NOMO-1 treated with dmso at 0.1 percent for 144 hours (cell line): Measurements from ENCODE around the gene ZNF174.

Source experiments
- DNase-seq: peaks from one replicate; lab custom pipeline; 2025; ENCODE audit not compliant: unreplicated experiment; lab: John Stamatoyannopoulos, UW

The ZNF174 gene

DNA sequence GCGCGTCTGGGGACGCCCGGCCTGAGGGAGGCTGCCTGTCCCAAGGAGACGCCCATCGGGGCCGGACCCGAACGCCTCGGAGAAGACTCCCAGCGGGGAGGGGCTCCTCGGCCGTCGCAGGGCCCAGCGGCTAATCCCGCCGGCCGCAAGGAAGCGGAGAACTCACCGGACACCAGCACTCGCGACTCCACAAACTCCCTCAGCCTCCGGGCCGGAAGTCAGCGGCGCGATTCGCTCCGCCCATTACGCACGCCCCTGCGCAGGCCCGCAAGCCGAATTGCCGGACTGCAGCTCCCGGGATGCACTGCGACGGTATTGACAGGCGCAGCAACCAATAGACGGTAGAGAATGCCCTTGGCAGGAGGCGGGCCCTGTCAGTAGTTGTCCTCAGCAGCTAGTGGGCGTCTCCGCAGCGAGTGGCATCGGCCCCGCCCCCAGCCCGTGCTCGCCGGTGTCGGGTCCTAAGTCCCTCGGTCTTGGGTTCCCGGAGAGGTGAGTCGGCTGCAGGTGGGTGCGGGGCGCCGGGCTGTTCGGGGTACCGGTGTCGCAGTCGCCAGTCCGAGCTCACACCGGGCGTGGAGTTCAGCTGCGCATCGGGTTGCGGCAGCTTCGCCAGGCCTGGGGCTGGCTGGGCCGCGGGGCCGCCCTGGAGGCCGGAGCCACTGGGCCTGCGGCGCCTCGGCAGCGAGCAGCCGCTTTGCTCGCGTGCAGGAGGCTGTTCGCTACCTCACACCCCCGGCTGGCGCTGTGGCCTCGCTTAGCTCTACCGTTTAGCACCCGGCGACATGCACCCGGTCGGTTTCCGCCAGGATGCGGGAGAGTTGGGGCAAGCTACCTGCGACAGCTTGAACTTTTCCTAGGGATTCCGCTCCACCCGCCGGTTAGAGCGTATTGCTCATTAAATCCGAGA is at the start of gene ZNF174, which contains the start of gene ZSCAN32:
Gene ZNF174 (plus strand): TSS at position 437 of the 910 bp plus-strand sequence. CDS start 790 bp downstream, outside the sequence.
Gene ZSCAN32 (minus strand): TSS at position 226 of the 910 bp plus-strand sequence. CDS start 3,447 bp downstream, outside the sequence.
- peak; percentile 99 for DNase-seq

DNA sequence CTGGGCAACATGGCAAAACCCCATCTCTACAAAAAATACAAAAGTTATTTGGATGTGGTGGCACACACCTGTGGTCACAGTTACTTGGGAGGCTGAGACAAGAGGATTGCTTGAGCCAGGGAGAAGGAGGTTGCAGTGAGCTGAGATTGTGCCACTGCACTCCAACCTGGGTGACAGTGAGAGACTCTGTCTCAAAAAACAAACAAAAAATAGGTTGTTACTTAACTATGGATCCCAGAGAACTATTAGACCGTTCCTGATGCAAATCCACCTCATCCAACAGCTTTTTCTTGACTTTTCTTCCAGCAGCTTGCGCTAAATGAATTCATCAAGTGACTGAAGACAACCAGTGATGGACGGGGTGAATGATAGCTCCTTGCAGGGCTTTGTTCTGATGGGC is 45.4 kb upstream of the ZNF174 start, which contains the start of gene OR2C1:
Gene OR2C1 (plus strand): TSS at position 301 of the 400 bp plus-strand sequence. CDS start 52 bp downstream, at position 353.
- DNase-seq = no peak

DNA sequence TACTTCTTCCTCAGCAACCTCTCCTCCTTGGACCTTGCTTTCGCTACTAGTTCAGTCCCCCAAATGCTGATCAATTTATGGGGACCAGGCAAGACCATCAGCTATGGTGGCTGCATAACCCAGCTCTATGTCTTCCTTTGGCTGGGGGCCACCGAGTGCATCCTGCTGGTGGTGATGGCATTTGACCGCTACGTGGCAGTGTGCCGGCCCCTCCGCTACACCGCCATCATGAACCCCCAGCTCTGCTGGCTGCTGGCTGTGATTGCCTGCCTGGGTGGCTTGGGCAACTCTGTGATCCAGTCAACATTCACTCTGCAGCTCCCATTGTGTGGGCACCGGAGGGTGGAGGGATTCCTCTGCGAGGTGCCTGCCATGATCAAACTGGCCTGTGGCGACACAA is 44.9 kb upstream of the ZNF174 start:
- DNase-seq = no peak

DNA sequence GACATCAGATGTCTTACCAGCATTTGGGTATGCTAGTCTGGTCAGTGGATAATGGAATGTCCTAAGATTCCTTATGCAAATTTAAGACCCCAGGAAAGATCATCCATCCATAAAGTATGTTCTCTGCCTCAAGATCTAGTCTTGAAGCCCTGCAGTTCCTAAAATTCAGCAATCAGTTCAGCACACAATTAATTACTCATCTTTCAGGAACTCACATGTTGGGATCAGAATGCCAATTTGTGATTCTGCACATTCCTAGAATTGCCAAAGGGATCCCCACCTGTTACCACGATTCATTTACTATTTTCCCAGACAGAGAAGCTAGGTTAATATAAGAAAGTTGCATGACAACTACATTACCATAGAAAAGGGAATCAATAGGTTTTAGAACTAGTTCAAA is 42.1 kb upstream of the ZNF174 start:
- DNase-seq = no peak

DNA sequence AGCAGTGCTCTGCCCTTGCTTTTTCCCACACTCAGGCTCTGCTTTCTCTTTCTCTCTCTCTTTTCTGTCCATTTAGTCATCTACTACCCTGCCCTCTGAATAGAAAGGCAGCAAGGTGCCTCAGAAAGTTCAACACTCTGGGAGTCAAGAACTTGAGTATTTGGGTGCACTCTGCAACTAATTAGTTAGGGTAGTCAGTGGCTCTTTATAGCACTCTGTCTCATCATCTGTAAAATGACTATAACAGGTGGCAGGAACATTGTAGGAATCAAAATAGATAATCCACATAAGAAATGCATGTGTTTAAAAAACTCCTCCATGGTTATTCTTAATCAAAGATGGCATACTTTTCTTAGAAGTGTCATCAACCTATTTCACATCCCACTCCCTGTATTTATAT is 38.1 kb upstream of the ZNF174 start:
- DNase-seq = no peak

DNA sequence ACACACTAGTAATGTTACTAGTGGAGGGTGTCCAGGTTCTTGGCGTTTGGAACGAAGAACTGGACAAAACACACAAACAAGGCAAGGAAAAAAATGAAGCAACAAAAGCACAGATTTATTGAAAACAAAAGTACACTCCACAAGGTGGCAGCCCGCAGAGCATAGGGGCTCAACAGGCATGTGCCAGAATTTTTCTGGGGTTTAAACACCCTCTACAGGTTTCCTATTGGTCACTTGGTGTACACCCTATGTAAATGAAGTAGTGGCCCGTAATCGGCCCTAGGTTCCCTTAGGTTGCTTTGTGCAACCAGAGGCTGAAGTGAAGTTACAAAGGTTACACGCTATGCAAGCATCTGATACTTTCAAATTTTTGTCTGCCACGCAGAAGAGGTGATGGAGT is 37.2 kb upstream of the ZNF174 start:
- no peak for DNase-seq

DNA sequence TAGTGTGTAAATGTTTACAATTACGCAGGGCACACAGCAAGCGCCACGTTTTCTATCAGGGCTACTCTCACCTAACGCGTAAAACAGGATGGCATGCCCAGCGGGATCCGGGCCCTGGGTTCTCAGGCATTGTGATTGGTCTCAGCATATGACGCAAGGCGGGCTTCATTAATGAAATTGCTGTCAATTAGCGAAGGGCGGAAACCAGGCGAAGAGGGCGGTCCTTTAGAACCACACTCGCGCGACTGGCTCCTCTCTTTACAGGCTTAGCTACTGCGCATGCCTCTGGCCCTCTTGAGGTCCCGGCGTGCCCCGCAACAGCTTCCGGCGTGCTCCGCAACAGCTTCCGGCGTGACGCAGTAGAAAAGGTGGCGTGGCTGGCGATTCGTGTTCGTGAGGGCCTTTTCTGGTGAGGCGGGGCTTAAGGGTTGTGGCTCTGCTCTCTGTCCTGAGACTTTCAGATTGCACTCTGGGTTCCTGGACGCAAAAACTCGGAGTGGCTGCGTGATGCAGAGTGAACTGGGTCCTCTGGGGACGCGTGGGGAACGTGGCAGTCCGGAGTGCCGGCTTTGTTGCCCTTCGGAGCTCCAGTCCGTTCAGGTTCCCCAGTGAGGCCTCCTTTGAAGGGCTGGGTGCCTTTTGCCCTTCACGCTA is 36.1 kb upstream of the ZNF174 start:
- DNase-seq = peak; percentile 0

DNA sequence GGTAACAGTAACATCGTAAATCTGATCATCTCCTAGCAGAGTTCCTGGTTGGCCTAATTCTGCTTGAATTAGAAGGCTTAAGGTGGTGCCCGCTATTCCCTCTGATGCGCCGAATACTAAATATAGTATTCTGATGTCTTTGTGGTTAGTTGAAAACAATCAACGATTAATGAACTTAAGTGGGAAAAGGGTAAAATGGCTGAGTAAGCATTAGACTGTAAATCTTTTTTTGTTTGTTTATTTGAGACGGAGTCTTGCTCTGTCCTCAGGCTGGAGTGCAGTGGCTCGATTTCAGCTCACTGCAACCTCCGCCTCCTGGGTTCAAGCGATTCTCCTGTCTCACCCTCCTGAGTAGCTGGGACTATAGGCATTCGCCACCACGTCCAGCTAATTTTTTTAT is 31.9 kb upstream of the ZNF174 start:
- no peak for DNase-seq

DNA sequence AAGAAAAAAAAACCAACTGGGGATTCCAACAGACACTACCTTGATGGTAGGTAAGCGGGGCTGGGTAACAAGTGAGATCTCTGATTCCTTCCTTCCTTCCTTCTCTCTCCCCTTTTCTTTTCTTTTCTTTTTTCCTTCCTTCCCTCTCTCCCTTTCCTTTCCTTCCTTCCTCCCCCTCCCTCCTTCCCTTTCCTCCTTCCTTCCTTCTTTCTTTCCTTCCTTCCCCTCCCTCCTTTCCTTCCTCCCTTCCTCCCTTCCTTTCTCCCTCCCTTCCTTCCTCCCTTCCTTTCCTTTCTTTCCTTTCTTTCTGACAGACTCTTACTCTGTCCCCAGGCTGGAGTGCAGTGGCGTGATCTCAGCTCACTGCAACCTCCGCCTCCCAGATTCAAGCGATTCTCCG is 25.3 kb upstream of the ZNF174 start:
- DNase-seq = no peak

DNA sequence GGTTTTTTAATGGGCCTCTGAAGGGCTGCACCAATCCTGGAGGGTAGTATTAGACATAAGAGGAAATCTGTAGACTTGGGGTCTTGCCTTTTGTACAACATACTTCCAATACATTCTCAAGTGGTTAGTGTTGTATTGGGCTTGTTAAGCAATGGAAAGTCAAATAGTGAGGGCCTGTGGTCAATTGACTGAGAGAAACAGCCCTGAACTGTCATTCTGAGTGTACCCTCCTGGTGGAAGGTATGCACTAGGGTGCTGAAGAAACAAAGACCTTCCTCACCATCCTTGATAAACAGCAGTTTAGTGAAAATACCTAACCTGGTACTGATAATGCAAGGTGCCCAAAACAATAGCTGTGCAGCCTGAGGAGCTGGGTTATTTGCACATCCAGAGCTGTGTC is 23.1 kb upstream of the ZNF174 start:
- no peak for DNase-seq

DNA sequence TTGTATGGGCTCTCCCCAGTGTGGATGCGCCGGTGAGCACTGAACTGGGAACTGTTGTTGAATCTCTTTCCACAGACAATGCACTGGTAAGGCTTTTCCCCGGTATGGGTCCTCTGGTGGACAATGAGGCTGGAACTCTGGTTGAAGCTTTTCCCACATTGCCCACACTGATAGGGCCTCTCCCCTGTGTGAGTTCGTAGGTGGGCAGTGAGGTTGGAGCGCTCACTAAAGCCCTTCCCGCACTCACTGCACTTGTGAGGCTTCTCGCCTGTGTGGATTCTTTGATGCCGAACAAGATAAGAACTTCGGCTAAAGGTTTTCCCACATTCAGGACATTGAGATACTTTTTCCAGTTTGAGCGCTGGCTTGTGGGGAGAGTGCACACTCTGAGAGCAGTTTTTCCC is 18.0 kb upstream of the ZNF174 start:
- no peak for DNase-seq

DNA sequence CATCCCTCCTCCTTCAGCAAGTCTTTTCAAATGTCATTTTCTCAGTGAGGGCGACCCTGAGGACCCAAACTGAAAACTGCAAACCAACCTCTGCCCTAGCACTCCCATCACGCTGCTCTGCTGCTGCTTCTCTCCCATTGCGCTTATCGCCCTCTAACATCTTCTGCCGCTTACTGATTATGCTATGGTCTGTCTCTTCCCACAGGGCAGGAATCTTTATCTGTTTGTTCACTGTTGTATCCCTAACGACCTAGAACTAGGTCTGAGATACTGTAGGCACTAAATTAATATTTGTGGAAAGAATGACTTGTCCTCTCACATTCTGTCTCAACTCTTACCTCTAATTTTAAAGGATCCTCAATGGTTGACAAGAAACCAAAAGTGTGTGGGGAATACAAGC is 12.7 kb upstream of the ZNF174 start:
- DNase-seq = no peak

DNA sequence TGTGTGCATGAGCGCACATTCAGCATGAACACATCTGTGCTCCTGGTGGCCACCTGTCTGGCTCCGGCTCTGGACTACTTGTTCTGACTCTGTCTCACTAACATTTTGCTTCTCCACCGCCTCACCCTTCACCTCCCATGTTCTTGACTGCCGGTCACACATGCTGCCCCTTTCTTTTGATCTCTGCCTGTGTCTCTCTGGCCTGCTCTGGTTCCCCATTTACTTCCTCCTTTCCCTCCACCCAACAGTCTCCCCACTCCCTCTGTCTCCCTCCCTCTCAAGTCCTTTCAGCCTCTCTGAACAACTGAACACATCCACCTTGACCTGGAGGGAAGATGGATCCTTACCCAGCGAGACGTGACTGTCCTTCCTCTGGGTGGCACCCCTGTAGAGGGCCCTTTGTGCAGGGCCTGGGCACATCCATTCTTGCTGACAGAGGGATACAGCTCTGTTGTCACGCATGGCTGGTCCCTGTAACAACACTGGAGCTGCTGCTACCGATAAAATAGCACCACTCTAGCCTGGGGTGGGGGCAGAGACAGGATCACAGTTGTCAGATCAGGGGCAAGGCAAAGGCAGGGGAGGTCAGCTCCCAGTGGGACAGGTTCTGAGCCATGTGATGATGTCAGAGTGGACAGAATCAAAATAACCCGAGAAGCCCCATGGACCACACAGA is 11.2 kb upstream of the ZNF174 start:
- DNase-seq = no peak

DNA sequence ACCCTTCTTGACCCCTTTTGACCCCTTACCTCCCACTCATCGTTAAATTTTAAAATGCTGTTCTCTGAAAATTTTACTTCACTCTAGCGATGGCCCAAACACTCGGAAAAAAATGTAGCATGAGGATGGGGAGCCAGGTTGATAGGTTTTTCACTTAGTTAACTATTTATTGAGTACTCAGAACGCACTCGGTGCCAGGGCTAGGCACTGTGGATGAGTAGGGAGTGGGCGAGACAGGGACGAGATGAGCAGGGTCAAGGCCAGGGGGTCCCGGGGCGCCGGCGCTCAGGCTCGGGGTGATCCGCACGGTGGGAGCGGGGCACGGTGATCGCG is 603 bp upstream of the ZNF174 start:
- no peak for DNase-seq

DNA sequence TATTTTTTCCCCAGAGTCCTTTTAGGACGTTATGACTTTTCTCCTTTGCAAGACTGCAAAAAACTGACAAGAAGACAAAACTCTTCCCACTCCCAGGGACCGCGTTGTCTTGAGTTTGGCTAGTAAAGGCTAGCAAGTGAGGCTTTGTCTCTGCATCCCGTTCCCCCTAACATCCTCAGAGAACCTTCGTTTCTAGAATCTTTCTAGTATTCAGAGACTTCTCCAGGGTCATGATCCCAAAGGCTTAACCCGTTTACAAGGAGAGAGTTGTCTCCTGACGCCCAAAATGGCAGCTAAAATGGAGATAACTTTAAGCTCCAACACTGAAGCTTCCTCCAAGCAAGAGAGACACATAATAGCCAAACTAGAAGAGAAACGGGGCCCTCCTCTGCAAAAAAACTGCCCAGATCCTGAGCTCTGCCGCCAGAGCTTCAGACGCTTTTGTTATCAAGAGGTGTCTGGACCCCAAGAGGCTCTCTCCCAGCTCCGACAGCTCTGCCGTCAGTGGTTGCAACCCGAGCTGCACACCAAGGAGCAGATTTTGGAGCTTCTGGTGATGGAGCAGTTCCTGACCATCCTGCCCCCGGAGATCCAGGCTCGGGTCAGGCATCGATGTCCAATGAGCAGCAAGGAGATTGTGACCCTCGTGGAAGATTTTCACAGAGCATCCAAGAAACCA is 843 bp downstream of the ZNF174 start:
- DNase-seq = no peak

DNA sequence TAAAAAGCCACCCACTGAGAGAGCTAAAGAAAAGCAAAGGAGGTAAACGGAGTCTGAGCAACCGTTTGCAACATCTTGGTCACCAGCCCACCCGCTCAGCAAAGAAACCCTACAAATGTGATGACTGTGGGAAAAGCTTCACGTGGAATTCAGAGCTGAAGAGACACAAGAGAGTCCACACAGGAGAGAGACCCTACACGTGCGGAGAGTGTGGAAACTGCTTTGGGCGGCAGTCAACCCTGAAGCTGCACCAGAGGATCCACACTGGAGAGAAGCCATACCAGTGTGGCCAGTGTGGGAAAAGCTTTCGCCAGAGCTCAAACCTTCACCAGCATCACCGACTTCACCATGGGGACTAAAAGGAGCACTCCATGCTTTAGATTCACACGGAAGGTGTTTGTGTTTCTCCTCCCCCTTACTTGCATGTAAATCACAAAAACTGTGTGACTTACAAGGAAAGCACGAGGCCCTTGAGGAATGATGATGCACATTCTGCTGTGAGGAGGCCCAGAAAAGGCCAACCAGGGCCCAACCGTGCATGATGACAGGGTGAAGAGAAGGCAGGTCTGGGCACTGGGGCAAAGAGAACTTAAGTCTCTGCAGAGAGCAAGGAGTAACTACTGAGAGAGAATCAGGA is 7.7 kb downstream of the ZNF174 start:
- no peak for DNase-seq

DNA sequence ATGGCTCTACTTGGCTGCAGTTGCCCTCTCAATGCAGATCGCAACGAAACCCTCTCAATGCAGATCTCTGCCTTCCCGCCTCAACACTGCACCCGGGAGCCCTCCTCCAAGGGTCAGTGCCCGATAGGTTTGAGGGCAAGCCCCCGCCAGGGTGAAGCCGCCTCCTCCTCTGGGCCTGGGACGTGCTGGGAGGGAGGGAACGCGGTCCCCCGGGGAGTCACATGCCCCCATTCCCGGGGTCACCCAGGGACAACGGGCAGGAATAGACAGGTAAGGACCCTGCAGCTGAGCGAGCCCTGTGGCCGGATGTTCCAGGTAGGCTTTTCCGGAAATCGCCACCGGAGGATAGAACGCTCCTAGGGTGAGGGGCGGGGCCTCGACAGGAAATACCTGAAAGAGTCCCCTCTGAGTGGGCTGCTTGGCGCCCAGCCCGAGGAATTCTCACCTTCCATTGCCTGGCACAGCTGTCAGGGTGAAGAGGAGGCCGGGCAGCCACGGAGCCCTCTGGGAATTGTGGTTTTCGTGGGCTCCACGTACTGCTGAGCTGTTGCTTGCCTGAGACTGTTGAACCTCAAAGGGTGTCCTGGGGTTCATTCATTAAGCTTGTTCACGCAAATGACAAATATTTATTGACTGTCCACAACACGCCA is 12.8 kb downstream of the ZNF174 start:
- no peak for DNase-seq

DNA sequence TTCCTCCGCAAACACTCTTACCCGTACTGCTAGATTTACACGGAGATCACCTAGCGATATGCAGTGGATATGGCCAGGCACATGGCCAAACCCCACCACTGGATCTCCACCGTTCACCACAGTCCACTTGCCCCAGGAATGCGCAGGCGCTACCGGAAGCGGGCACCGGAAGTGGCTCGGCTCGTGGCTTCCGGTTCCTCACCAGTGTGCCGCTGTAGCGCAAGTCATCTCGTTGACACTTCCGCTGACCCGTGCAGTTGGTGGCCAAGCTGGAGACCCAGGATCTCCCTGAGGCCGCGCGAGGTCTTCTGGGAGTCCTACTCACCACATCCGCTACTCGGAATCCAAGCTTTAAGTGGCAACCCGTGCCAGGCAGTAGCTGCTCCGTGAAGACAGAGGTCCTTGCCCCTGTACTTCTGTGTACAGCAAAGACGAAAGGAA is 30.8 kb downstream of the ZNF174 start:
- DNase-seq = peak; percentile 56

DNA sequence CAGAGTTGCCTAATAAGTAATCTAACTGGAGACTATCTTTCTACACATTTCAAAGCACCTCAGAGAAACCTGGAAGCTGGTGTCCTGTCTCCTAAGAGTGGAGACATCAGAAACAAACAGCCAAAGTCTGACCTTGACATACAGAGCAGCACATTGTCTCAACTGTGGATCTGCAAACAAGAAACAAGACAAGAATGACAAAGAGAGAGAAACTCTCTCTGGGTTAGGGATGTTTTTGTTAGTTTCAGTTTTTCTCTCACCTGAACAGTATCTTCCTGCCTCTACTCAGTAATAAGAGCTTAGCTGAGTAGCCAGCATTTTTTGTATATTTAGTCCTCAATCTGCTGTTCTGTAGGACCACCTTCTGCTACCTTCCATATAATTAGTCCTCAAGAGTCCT is 33.4 kb downstream of the ZNF174 start:
- no peak for DNase-seq

DNA sequence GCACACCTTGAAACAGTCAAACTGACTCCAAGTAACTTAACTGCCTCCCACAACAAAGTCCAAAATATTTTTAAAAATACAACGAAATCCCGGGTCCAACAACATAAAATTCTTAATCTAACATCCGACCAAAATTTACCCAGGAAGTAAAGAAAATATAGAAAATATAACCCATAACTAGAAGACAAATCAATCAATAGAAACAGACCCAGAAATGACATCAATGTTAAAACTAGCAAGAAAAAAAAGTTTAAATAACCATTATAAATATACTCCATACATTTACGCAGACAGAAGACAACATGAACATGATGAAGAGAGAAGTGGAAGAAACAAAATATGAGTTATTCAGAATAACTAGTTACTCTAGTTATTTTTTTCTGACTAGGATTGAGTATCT is 38.6 kb downstream of the ZNF174 start:
- no peak for DNase-seq
